ENCODE measurements around the gene IFT74.
A peak's percentile ranks its signal among the peaks of the same experiment; 100 is the strongest.

The IFT74 gene

DNA sequence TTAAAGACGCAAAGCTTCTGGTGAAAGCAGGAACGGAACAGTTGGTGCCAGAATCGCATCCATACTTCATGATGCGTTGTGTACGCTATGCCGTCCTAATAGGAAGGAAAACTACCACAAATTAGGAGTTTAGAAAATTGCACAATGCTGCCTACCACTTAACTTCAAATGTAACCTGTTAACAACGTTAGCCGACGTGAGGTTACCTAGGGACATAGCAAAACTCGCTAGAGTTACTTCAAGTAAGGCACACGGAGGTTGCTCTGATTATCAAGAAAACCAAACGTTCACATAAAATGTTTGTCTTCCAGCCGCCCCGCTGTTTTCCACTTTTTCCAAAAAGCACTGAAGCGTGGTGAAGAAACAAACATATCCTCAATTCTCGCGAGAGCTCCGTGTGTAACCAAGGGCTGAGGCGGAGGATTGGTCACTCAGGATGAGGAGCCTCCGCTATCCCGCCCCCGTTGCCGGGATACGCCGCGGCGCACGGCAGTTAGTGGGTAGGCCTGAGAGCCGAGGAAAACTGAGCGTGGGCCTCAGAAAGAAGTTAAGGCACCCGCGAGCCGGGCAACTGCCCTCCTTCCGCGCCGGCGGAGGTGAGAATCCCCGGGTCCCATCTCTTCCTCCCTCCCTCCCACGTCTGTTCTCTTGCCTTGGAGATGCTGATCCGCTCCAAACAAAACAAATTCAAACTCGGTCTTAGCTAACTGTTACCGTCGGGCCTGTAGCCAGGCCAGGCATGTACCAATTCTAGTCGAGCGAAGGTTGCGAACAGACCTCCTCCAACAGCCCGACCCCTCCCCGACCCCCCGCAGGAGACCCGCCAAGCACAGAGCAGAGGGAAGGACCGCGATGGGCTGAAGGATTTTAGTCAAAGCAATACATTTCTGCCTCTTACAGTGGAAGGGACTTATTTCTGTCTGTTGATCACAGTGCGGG is at the start of gene IFT74:
Gene IFT74 (plus strand): TSS at position 492 of the 939 bp plus-strand sequence. CDS start 5,556 bp downstream, outside the sequence.
- DNase-seq (ENCODE audit: low read depth) = peak; percentile 99

- DNase-seq (ENCODE audit: low read depth) = no peak
These were observed 43.0 kb upstream of the IFT74 start for GRCh38 chr9:26913138-26913668.

GRCh38 chr9:26919698-26920097 is 36.5 kb upstream of the IFT74 start:
- no peak for DNase-seq (ENCODE audit: low read depth)

- DNase-seq (ENCODE audit: low read depth) = no peak
These were observed 30.6 kb upstream of the IFT74 start for GRCh38 chr9:26925609-26926008.

GRCh38 chr9:26928902-26929495 is 27.2 kb upstream of the IFT74 start:
- no peak for DNase-seq (ENCODE audit: low read depth)

DNA sequence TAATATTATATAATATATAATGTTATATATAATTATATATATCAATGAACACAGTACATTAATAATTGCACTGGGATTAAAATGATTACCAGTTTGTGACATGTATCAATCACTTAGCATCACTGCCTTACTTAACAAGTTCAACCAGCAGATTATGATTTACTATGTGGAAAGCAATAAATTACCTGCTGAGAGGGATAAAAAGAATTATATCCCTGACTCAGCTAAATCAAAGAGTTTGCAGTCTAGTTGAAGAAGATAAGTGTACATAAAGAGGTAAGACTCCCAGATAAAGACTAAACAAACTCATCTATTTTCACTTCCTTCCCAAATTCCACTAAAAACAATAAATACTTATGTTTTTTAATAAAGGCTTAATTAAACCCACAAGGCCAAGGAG is 20.4 kb upstream of the IFT74 start:
- no peak for DNase-seq (ENCODE audit: low read depth)

GRCh38 chr9:26937816-26938371 is 18.3 kb upstream of the IFT74 start:
- no peak for DNase-seq (ENCODE audit: low read depth)

GRCh38 chr9:26939955-26940711 is 16.1 kb upstream of the IFT74 start:
- DNase-seq (ENCODE audit: low read depth) = no peak

GRCh38 chr9:26940779-26941178 is 15.4 kb upstream of the IFT74 start:
- no peak for DNase-seq (ENCODE audit: low read depth)

GRCh38 chr9:26945591-26945990 is 10.6 kb upstream of the IFT74 start:
- DNase-seq (ENCODE audit: low read depth) = no peak

- peak; percentile 93 for DNase-seq (ENCODE audit: low read depth)
These were observed 9.2 kb upstream of the IFT74 start, which contains the start of gene PLAA for GRCh38 chr9:26946753-26947727. Gene PLAA (minus strand): TSS chr9:26947242. CDS start chr9:26947045, 197 bp downstream.

DNA sequence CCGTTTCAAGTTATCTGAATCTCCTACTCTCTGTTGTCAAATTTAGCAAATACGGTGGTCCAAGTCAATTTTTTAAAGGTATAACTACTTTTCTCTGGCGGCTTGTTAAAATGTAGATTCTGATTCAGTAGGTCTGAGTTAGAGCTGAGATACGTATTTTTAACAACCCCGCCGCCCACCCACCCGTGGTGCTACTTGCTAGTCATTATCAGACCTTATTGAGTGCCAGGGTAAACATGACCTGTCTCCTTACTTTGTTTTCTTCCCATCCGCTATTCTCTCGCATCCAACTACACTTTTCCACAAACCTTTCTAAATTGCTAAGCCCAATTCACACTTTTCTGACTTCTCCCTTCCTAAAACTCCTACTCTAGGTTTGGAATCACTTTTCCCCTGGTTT is 8.5 kb upstream of the IFT74 start:
- no peak for DNase-seq (ENCODE audit: low read depth)

DNA sequence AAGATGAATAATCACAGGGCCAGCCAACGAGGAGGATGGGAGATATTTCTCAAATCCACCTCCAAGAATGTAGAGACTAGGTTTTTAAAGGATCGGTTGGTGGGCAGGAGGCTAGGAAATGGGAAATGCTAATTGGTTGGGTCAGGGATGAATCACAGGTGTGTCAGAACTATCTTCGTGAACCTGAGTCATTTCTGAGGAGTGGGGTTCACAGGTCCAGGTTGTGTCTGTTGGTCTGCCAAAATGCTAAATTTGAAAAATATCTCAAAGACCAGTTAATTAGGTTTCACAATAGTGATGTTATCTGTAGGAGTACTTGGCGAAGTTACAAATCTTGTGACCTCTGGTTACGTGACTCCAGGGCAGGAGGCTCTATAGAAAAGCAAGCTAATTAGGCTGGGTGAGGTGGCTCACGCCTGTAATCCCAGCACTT is 6.6 kb upstream of the IFT74 start:
- DNase-seq (ENCODE audit: low read depth) = no peak

DNA sequence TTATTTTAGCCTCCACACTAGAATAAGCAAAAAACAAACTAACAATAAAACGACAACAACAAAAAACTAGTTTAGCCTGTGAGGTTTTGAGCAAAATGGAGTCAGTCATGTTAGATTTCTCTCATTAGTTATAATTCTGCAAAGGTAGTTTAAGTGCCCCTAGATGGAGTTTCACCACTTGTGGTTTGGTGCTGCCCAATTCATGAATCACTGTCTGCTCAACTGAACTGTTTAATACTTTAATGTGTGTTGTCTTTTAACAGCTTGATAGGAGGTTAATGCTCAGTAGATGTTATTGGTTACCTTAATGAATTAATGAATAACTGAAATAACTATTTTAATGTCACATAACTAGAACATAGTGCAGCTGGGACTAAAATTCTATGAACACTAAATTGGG is 5.7 kb upstream of the IFT74 start:
- DNase-seq (ENCODE audit: low read depth) = no peak

GRCh38 chr9:26951794-26952193 is 4.4 kb upstream of the IFT74 start:
- DNase-seq (ENCODE audit: low read depth) = peak; percentile 15

GRCh38 chr9:26954050-26954508 is 2.1 kb upstream of the IFT74 start:
- no peak for DNase-seq (ENCODE audit: low read depth)

DNA sequence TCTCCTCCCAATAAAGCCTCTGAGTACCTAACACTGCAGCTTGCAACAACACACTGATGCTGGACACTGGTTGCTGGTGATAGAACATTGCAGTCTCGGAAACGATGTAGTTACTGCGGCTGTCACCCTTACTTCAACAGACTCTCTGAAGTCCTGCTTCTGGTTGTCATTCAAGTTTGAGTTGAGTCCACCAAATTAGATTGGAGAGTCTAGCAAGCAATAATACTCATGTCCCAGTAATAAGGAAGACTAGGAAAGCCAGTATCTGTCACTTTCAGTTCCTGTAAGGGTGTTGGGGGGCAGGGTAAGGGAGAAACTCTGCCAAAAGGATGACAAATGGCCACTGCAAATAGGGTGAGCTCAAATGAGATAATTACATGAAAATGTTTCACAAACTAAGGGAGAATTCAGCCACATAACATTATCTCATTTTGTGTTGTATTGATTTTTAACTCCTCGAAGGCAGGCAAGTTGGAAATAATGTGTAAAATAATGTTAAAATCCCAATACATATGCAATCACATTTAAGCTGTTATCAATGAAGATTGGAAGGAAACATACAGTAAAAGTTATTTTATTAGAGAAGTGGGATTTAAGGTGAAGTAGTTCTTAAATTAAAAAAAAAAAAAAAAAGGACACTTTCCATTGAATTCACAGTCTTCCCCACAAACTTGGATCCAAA is 849 bp upstream of the IFT74 start:
- DNase-seq (ENCODE audit: low read depth) = peak; percentile 36

DNA sequence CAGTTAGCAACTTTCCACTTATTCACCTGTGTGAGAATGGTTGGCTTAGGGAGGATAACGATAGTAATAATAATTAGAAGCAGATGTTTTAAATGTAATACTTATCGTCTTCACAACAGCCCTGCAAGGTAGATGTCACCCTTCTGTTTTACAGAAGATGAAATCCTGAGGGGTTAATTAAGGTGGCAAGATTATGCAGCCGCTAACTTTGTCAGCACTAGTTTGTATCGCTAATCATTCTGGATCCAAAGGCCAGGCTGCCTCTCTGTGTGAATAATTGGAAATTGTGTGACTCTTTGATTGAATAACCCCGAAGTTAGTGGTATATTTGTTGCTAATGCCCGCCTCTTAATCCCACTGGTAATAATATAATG is 635 bp downstream of the IFT74 start:
- DNase-seq (ENCODE audit: low read depth) = no peak

- DNase-seq (ENCODE audit: low read depth) = no peak
These were observed 15.5 kb downstream of the IFT74 start for GRCh38 chr9:26971721-26972120.

DNA sequence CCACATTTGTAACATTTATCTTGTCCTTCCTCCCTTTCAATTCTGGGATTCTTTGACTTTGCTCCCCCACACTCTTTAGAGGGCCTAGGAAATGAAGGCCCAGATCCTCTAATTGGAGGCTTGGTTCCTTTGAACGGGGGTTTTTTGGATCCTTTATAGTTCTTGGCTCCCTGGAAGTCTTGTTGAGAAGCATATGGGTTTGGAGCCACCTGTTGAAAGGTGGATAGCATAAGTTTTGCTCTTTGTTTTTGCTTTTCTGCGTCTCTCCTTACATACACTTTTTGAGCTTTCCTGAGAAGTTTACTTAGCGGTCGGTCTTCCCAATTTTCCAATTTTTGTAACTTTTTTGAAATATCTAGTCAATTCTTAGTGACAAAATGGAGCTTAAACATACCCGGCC is 17.8 kb downstream of the IFT74 start:
- no peak for DNase-seq (ENCODE audit: low read depth)

Data from EH (cell line).